GM18868 (cell line): Measurements from ENCODE around the gene ARPC5.
"Not testable (repeated sequence)": the region's sequence is repeated elsewhere in the genome, so short reads cannot be mapped to it uniquely, and the experiment has no call there.

Source experiments
- ATAC-seq: cut with Tn5 transposase; IDR thresholded peaks from one replicate; pipeline ENCODE4 v1.9.1; 2021; ENCODE audit warnings: mild to moderate bottlenecking, moderate library complexity; ENCODE audit not compliant: unreplicated experiment

ARPC5 gene

DNA sequence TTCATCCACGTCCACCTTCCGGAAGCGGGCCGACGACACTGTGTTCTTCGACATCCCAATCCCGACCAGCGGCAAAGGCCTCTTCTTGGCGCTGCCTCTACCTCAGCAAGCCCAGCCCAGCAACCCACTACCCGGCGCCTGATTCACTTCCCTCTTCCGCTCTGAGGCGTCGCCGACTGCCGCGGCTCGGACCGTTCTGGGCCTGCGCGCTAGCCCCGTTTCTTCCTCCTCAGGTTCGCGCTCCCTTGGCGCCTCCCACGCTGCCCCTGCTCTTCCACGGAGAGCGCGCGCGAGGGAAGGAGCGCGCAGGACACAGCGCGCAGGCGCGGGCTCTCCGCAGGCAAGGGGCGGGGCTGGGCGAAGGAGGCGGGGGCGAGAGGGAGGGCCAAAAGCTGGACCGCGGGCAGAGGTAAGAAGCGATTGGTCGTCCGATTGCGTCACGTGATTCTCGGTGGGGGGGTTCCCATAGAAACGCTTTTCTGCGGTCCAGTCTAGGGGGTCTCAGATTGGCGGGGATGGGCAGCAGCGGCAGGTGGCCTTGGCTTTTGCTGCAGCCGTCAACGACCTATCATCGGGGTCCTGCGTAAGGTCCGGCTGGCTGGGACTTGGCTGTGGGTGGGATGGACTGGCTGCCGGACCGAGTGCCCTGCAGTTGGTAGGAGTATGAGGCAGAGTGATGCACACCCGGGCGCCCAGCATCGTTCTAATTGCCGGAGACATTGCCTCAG, at the start of gene ARPC5:
Gene ARPC5, minus strand, starts transcription at position 178 of the 728 bp plus-strand sequence. Its CDS starts 124 bp downstream, at position 54.
- ATAC-seq, result peak; percentile 81

DNA sequence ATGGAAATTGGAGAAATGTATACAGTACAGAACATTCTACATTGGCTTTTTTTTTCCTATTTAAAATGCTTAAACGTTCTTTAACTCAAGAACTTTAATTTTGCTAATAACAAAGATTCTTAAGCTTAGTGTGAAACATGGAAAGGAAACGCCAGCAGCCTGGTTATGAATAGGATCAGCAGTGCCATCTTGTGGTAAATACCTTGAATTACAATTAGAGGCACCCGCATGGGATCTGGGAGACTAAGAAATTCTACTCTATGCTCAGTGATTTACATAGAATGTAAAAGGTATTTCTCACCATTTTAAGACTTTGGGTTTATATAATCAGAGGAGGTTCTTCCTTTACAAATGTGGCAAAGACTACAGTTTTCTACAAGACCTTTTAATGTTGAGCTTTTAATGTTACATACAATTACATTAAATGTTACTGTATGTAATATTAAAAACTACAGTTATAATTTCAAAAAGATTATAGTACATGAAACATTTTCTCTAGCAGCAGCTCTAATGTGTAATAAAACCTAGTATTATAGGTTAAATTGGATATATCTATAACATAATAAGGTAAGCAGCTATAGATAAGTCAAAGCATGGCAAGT, 49.6 kb upstream of the ARPC5 start:
- peak; percentile 55 for ATAC-seq

GRCh38 chr1:183679363-183679762, 43.8 kb upstream of the ARPC5 start:
- not testable (repeated sequence) for ATAC-seq

GRCh38 chr1:183678819-183679218, 43.2 kb upstream of the ARPC5 start:
- ATAC-seq, result no peak

DNA sequence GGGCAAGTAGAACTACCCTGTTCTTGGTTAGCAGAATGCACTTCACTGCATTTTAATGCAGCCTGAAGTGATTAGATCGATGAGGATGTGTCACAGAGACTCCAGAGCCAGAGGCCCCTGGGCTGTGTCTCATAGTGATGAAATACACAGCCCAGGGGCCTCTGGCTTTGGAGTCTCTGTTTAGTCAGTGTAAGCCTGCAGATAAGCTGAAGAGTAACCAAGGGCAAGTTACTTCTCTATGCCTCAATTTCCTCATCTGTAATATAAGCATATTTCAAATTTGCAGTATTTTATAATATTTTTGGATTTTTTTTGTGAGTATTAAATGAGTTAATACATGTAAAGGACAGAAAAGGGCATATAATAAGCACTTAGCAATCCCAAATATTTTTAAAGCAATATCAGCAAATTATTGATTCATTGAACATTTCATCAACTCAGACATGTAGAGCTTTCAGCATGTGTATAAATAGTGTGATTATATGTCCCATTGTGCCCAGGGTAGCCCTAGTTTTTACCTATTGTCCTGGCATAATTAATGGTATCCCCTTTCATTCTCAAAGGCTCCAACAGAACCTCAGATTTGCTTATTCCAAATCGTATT, 41.1 kb upstream of the ARPC5 start:
- ATAC-seq, result no peak

DNA sequence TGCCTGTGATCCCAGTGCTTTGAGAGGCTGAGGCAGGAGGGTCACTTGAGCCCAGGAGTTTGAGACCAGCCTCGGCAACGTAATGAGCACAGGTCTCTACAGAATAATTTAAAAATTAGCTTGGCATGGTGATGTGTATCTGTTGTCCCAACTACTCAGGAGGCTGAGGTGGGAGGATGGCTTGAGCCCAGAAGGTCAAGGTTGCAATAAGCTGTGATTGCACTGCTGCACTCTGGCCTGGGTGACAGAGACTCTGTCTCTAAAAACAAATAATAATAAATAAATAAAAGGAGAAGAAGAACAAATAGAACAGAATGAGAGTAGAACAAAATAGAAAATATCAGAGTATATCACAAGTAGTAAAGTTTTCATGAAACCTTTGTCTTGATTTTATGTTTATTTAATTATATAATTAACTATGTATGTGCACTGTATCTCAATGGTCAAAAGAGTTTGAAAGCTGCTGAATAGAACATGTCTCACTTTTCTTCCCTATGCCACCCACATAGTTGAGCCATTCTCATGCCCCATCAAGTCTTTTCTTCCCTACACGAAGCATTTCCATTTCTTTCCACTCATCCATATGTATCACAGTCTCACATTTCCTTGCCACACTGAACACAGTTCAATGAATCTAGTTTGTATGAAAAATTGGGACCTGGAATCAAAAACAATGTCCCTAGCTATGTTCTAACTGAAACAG, 40.5 kb upstream of the ARPC5 start:
- no peak for ATAC-seq

GRCh38 chr1:183675381-183675780, 39.8 kb upstream of the ARPC5 start:
- ATAC-seq, result no peak

DNA sequence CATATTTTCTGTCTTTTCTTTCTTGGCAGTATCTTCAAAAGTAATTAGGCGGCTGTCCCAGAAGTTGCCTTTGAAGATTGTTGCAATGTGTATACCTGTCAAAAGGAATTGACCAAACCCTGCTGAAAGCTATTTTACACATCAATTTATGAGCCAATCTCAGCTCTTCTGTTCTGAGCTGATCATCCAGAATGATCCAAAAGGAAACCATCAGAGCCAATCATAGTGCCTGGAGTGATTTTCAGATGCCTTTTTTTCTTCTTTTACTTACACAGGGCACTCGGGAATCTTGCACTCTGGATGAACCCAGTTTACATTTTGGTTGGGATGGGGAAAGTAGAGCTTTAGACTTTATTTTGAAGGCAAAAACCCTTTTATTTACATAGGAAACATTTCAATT, 39.3 kb upstream of the ARPC5 start:
- ATAC-seq, result no peak

GRCh38 chr1:183674339-183674738, 38.8 kb upstream of the ARPC5 start:
- no peak for ATAC-seq

GRCh38 chr1:183673605-183674323, 38.2 kb upstream of the ARPC5 start:
- no peak for ATAC-seq

DNA sequence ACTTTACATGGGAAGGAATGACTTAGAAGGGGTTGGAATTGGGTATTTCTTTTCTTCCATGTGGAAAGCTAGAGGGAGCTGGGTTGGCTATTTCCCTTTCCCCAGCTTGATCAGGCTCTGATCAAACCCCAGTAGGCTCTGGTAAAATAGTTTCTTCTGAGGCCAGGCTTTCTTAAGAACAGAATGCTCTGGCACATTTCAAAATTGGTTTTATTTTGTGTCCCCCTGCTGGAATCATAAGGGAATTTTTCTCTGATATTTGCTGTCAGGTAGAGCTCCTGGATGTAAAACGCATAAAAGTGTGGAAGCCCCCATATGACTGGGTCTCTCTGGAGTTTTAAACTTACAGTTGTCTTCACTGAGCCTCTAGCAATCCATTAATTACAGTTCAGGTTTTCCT, 34.6 kb upstream of the ARPC5 start:
- ATAC-seq, result no peak

DNA sequence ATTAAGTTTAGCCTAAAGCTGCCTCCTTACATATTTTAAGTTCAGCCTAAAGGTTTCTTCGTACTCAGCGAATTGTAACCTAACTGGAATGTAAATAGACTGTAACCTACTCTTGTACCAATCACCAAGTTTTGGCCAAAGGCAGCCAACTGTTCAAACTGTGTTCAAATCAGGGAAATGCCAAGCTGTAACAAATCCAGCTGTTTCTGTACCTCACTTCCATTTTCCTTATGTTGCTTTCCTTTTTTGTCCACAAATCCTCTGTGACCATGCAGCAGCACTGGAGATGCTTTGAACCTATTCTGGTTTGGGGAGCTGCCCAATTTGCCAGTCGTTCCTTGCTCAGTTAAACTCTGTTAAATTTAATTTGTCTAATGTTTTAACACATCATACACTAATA, 20.8 kb upstream of the ARPC5 start:
- ATAC-seq, result no peak

DNA sequence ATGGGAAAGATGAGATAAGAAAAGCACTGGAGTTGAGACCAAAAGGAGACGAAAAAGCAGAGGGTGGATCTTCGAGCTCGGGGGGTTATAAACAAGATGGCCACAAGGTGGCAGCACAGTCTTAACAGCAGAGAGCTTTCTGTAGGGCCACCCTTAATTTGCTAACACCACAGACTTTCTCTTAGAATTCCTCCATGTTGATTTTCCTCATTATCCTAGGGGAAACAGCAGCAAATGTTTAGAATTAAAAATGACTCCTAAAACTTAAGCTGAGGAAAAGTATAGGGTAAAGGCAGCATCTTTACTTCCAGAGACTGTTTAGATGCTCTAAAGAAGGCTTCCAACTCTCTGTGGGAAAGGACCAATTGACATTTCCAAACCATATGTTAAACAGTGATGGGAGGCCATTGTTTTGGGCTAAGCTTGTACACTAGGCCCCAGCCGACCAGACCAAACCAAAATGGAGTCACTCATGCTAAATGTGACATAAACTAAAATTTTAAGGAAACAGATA, 20.0 kb upstream of the ARPC5 start:
- ATAC-seq, result peak; percentile 62

- no peak for ATAC-seq
Observed at GRCh38 chr1:183654706-183655105, 19.1 kb upstream of the ARPC5 start.

DNA sequence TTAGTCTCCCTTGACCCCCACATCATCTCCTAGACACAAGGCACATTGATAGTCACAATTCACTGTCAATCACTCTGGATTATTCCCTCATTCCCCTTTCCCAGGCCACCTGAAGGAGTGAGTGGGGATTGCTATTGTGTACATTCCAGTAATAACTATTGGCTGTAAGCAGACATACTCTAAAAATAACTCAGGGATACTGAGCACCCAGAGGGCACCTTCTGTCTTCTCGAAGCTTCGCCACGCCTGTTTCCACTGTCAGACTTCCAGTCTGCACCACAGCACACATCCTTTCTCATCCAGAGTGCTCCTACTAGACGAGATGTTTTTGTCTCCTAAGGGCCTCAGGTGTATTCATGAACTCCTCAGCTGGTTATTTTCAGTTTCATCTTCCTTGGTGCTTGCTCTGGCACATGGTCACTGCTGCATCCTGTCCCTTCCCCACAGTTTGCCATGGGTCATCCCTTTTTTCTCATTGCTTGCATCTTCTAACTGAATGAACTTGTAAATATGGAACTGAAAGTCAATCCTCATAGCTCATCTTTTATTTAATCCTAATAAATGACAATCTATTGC, 18.4 kb upstream of the ARPC5 start:
- ATAC-seq, result no peak

DNA sequence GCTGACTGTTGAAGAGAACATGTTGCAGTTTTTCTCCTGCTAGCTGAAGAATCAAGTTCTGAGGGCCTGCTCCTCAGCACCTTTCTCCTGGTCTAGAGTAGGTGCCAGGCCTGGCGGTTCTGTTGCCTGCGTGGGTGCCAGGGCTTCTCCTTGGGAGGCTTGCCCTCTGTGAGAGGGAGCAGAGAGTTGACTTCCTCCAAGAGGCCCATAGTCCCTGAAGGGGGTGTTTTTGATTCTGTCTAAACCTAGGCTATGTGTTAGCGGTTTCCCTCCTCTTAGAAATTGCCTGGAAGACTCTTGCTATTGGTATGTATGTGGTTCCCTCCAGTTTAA, 17.8 kb upstream of the ARPC5 start:
- no peak for ATAC-seq

DNA sequence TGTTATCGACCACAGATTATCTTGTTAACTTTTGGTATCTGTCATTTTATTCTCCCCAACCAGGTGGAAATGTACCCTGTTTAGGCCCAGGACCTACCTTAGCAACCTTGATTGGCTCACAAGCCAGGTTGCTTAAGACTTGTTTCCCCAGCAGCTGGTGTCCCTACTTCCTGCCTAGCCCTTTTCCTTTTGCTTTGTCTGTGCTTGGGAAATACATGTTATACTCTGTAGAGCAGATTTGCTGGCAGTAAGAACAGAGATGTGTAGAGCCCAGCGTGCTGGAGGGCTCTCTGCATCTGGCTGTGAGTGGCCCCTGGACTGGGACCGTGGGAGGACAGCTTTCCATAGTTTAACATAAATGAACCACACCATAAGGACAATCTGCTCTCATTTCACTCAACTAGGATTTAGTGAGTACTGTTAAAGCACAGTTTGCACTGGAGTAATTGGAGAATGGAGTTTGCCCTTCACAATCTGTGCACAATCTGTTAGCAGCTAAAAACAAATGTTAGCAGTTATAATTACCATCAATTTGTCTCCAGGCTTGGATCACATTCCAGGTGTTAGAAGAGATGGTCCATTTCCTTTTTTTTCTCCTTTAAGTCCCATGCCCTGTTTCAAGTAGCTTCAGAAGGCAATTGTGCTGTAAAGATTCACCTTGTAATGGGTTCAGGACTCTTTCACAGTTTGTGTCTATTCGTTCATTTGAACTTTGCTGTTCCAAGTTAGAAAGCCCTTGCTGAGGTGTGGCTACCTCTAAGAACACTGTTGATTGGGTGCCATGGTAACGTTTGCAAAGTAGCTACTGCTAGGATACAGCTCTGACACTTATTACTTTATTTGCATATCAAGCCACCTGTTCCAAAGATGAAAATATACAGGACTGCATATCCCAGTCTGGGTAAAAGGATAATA, 17.2 kb upstream of the ARPC5 start, which contains the start of gene APOBEC4:
Gene APOBEC4, minus strand, starts transcription at position 770 of the 915 bp plus-strand sequence. CDS start 4,535 bp downstream, outside the sequence.
- peak; percentile 29 for ATAC-seq

DNA sequence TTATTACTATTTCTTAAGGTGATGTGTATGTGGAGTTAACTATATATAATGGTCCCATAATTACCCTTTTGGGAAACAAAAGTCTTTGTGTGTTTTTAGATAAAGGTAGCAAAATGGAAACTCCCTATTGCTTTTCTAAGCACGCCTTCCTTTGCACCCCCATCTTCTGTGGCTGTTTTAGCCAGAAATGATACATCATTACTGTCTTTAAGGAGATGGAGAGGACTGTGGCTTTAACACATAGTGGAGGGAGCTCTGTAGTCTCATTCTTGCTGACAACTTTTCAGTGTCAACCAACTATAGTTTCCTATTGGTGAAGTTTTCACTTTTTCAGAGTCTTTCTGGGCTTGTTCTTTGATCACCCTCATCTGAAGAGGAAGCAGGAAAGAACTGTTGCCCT, 16.5 kb upstream of the ARPC5 start:
- ATAC-seq, result peak; percentile 59

GRCh38 chr1:183651612-183652011, 16.0 kb upstream of the ARPC5 start:
- no peak for ATAC-seq
